Neutrophil (primary cell): ENCODE results near the gene IL15RA.
"Not testable (repeated sequence)": the region's sequence is repeated elsewhere in the genome, so short reads cannot be mapped to it uniquely, and the experiment has no call there.

Experiments used
- H3K27ac ChIP-seq: fragments of 200-600 bp; sonication (generic); 2 replicates; pipeline ENCODE4 v1.5.1; 2016; ENCODE audit warnings: mild to moderate bottlenecking, moderate library complexity
- H3K27me3 ChIP-seq: fragments of 200-600 bp; sonication (generic); 2 replicates; pipeline ENCODE4 v1.6.0; 2016; ENCODE audit warnings: mild to moderate bottlenecking
- H3K36me3 ChIP-seq: fragments of 200-600 bp; sonication (generic); 2 replicates; pipeline ENCODE4 v1.5.1; 2017
- H3K4me1 ChIP-seq, 2 experiments: fragments of 200-600 bp in 1 of 2; sonication (generic) in 1 of 2; 1 replicate in 1 of 2; 2 replicates in 1 of 2; pipeline versions ENCODE4 v1.5.1 to v1.6.1; 2013 to 2016; ENCODE audit warnings: low read depth in 1 of 2, low read length in 1 of 2, mild to moderate bottlenecking in 1 of 2, moderate library complexity in 1 of 2; ENCODE audit not compliant: control insufficient read depth in 1 of 2, insufficient read depth in 1 of 2
- H3K4me3 ChIP-seq, 2 experiments: fragments of 200-600 bp in 1 of 2; sonication (generic) in 1 of 2; 1 replicate in 1 of 2; 2 replicates in 1 of 2; pipeline ENCODE4 v1.5.1; 2013 to 2016; ENCODE audit warnings: low read depth in 1 of 2, low read length in 1 of 2, mild to moderate bottlenecking in 1 of 2, moderate library complexity in 1 of 2
- H3K9me3 ChIP-seq: fragments of 200-600 bp; sonication (generic); 2 replicates; pipeline ENCODE4 v1.5.1; 2016
- TF ChIP-seq, protein P1 (sequence below): fragments of 200-600 bp; sonication (generic); IDR thresholded peaks from 2 replicates; pipeline ENCODE4 v1.5.1; 2016; ENCODE audit warnings: antibody characterized with exemption

IL15RA gene

DNA sequence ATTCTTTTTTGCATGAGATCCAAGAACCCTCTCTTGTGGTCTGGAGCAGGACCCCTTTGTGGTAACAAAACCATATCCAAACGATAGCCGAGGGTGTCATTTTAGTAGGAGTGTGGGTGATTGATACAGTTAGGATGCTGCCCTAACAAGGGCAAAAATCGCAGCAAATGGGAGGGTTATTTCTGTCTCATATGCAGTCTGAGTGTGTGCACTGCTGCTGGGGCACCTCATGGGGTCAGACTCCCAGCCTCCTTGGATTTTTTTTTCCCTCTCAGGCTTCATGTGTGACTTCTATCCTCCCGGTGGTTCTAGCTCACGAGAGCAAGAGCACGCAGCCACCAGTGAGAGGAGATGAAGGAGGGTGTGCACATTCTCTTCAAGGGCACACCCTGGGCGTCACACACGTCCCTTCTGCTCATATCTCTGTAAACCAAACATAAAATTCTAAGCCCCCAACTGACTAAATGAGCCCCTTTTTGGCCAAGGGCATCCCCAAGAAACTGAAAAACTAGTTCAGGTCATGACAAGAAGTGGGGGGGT is 28.6 kb upstream of the IL15RA start:
- Histone ChIP-seq H3K27me3 (peaks cover 8% of the 10 kb centered on the region), H3K9me3 (no peaks in the 10 kb centered on the region), H3K4me3 (no peak overlapping the region), H3K4me1 (no peaks in the 10 kb centered on the region), H3K27ac (no peak overlapping the region), H3K36me3 (no peaks in the 10 kb centered on the region)
- TF ChIP-seq, protein P1, sequence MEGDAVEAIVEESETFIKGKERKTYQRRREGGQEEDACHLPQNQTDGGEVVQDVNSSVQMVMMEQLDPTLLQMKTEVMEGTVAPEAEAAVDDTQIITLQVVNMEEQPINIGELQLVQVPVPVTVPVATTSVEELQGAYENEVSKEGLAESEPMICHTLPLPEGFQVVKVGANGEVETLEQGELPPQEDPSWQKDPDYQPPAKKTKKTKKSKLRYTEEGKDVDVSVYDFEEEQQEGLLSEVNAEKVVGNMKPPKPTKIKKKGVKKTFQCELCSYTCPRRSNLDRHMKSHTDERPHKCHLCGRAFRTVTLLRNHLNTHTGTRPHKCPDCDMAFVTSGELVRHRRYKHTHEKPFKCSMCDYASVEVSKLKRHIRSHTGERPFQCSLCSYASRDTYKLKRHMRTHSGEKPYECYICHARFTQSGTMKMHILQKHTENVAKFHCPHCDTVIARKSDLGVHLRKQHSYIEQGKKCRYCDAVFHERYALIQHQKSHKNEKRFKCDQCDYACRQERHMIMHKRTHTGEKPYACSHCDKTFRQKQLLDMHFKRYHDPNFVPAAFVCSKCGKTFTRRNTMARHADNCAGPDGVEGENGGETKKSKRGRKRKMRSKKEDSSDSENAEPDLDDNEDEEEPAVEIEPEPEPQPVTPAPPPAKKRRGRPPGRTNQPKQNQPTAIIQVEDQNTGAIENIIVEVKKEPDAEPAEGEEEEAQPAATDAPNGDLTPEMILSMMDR, result no peak

DNA sequence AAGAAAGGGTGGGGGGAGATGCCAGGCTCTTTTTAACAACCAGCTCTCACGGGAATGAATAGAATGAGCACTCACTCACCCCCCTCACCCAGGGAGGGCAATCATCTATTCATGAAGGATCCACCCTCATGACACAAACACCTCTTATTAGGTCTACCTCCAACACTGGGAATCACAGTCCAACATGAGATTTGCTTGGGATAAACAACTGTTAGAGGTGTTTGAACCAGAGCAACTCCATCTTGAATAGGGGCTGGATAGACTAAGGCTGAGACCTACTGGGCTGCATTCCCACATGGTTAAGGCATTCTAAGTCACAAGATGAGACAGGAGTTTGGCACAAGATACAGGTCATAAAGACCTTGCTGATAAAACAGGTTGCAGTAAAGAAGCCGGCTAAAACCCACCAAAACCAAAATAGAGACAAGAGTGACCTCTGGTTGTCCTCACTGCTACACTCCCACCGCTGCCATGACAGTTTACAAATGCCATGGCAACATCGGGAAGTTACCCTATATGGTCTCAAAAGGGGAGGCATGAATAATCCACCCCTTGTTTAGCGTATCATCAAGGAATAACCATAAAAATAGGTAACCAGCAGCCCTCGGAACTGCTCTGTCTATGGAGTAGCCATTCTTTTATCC is 27.9 kb upstream of the IL15RA start:
- H3K36me3 ChIP-seq, H3K27ac ChIP-seq: not testable (repeated sequence)

DNA sequence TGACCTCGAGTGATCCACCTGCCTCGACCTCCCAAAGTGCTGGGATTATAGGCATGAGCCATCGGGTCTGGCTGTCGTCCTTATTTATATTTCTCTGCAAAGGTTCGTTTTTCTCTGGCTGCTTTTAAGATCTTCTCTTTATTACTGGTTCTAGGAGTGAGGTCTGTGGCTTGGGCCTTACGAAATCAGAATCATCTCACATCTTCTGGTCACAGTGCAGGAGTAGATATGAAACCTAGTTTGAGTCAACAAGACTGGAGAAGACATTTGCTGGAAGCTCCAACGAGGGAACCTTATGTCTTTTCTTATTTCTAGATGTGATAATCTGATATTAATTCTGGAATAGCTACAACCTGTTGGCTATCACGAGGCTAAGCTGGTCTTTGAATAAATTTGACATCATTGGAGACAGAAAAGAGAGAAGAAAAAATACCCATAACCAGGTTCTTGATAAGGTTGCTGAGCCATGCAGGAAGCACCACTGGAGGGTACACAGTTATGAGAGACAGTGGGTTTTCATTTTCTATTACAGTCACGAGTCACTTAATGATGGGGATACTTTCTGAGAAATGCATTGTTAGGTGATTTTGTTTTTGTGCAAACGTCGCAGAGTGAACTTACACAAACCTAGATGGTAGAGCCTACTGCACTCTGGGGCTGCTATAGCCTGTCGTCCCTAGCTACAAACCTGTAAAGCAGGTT is 25.6 kb upstream of the IL15RA start:
- TF ChIP-seq, protein P1, result no peak
- H3K27ac ChIP-seq, result no peak overlapping the region
- no peaks in the 10 kb centered on the region for H3K4me1 ChIP-seq
- no peaks in the 10 kb centered on the region for H3K9me3 ChIP-seq
- no peak overlapping the region for H3K4me3 ChIP-seq
- no peaks in the 10 kb centered on the region for H3K36me3 ChIP-seq
- H3K27me3 ChIP-seq, result peaks cover 8% of the 10 kb centered on the region

More for the DNA sequence above, 27.9 kb upstream of the IL15RA start:
- not testable (repeated sequence) for H3K27me3 ChIP-seq, H3K4me1 ChIP-seq, H3K9me3 ChIP-seq, H3K4me3 ChIP-seq

DNA sequence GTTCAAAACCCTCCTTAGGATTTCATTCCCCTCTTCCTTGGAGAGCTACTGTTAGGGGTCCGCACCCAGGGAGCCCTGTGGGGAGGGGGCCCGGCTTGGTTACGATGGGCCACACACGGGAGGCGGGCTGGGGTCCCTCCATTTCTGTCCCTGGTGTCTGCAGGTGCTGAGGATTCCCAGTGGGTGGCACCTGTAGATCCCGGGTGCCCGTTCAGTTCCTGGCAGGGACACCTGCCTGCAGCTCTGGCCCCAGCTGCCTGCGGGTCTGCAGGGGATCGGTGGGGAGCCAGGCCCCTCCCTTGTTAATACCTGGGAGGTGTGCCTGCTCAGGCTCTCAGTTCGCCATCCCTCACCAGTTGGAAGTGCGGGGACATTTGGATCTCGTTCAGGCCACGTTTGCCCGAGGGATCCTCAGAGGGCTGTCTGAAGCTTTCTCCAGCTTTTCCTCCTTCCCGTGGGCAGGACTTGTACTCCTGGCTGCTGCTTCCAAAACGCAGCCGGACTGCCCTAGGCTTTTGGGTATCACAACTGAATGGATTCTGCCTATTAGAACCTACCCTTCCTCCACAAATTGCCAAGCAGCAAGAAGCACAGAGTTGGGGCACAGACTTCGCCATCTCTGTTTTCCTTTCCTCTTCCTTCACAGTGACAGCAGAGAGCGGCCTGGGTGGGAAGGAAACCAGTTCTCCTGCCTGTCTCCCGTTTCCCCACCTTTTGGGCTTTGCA is 22.3 kb upstream of the IL15RA start:
- Histone ChIP-seq H3K27ac (no peak overlapping the region), H3K36me3 (no peaks in the 10 kb centered on the region), H3K27me3 (no peaks in the 10 kb centered on the region), H3K4me3 (no peak overlapping the region), H3K4me1 (no peaks in the 10 kb centered on the region), H3K9me3 (no peaks in the 10 kb centered on the region)
- TF ChIP-seq, protein P1, result no peak

DNA sequence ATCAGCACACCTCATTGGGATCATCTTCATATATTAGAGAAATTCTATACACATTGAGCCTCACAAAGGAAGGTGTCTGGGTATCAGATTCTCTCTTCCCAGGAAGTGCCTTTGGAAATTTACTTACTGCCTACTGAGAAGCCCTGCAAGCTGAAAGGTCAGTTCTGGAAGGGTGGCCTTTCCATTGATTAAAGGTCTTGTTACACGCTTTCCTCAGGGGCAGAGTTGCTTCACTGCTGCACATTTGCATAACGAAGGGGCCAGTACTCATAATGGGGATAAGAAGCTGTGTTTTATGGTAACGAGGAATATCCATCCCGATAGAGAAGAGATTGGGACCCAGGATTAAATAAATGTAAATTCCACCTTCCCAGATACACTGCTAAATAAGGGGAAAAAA is 19.4 kb upstream of the IL15RA start:
- Histone ChIP-seq H3K27ac (no peak overlapping the region), H3K9me3 (no peaks in the 10 kb centered on the region)
- TF ChIP-seq, protein P1, result no peak

More for the DNA sequence above, 19.4 kb upstream of the IL15RA start:
- no peaks in the 10 kb centered on the region for H3K36me3 ChIP-seq
- no peak overlapping the region for H3K4me3 ChIP-seq
- no peaks in the 10 kb centered on the region for H3K27me3 ChIP-seq
- no peaks in the 10 kb centered on the region for H3K4me1 ChIP-seq
